K562 (cell line): ENCODE measurements around the gene CLTA. TPM values are rescaled to one million over a fixed set of nuclear protein-coding genes. Genes with fewer than 3 reads are reported as not detected.

Source experiments
- ATAC-seq: fragments of 200-7000 bp; cut with Tn5 transposase; 3 replicates; pipeline ENCODE4 v1.9.1; 2020; ENCODE audit warnings: moderate library complexity
- BruUV-seq: library from RNA; stranded (reverse); fragments of 400-500 nt; replicated peaks from 2 replicates; lab custom pipeline; 2021; lab: Mats Ljungman, UMichigan
- CTCF ChIA-PET: fragments of 300-600 bp; formaldehyde crosslinking; extraction: SDS; loops from one replicate; lab custom pipeline; 2021; ENCODE audit warnings: low intra/inter-chr PET ratio; lab: Yijun Ruan, JAX
- POLR2A ChIA-PET: fragments of 300-600, 350-650 bp; sonication (Branson Sonifier 250); formaldehyde crosslinking; extraction: SDS; loops from one replicate; lab custom pipeline; 2021; ENCODE audit warnings: antibody characterized with exemption, inconsistent platforms; lab: Yijun Ruan, JAX
- DNase-seq, 4 experiments: peaks; one replicate each; pipeline versions ENCODE4 v3.0.0 to v3.0.0-alpha.2; 2011 to 2018; ENCODE audit warnings: low spot score in 3 of 4, mixed read lengths in 3 of 4; ENCODE audit errors: extremely low read depth in 1 of 4
- FAIRE-seq: peaks from 2 replicates; lab custom pipeline; 2011; peaks lifted over from hg19 to GRCh38; lab: Jason Lieb, UNC
- H2AFZ ChIP-seq: 2 replicates; pipeline ENCODE4 v1.6.0; 2011; ENCODE audit warnings: low read depth, low read length, control low read depth, inconsistent platforms
- H3K27ac ChIP-seq: fragments of 200-600 bp; 3 replicates; pipeline ENCODE4 v1.8.0; 2011; ENCODE audit warnings: low read depth, mild to moderate bottlenecking, control low read depth, inconsistent platforms, low read length, moderate library complexity, mixed read lengths; ENCODE audit errors: extremely low read depth
- H3K27me3 ChIP-seq, 2 experiments: fragments of 300-600 bp in 1 of 2; 2 replicates in 1 of 2; 3 replicates in 1 of 2; pipeline versions ENCODE4 v1.6.0 to v1.8.0; 2011; ENCODE audit warnings: inconsistent platforms in 2 of 2, low read length in 2 of 2, mild to moderate bottlenecking in 1 of 2, mixed read lengths in 1 of 2, moderate library complexity in 1 of 2; ENCODE audit not compliant: control insufficient read depth in 2 of 2, insufficient read depth in 2 of 2
- H3K36me3 ChIP-seq: fragments of 300-600 bp; 3 replicates; pipeline ENCODE4 v1.8.0; 2011; ENCODE audit warnings: mild to moderate bottlenecking, low read length, inconsistent platforms; ENCODE audit not compliant: control insufficient read depth, insufficient read depth
- H3K4me1 ChIP-seq, 2 experiments: fragments of 200-600 bp in 1 of 2; replicated peaks in 1 of 2; 2 replicates in 1 of 2; 3 replicates in 1 of 2; pipeline versions ENCODE4 v1.5.1 to v1.8.0; 2011; ENCODE audit warnings: inconsistent platforms in 2 of 2, low read length in 2 of 2, mild to moderate bottlenecking in 1 of 2, mixed read lengths in 1 of 2, moderate library complexity in 1 of 2; ENCODE audit not compliant: control insufficient read depth in 2 of 2, insufficient read depth in 2 of 2
- H3K4me2 ChIP-seq: 2 replicates; pipeline ENCODE4 v1.6.1; 2011; ENCODE audit warnings: low read length, control low read depth, inconsistent platforms, mixed read lengths; ENCODE audit not compliant: insufficient read depth
- H3K4me3 ChIP-seq: fragments of 200-600 bp; sonication (generic), shearing (Covaris generic); 2 replicates; pipeline ENCODE4 v1.5.1; 2016; ENCODE audit warnings: control low read depth, inconsistent platforms
- H3K79me2 ChIP-seq: fragments of 200-600 bp; 3 replicates; pipeline ENCODE4 v1.8.0; 2011; ENCODE audit warnings: low read length, inconsistent platforms; ENCODE audit not compliant: control insufficient read depth, insufficient read depth
- H3K9ac ChIP-seq, 2 experiments: 2 replicates each; pipeline versions ENCODE4 v1.6.0 to v1.6.1; 2011; ENCODE audit warnings: low read depth in 2 of 2, low read length in 2 of 2, control low read depth in 1 of 2, inconsistent platforms in 1 of 2, mild to moderate bottlenecking in 1 of 2, mixed read lengths in 1 of 2; ENCODE audit not compliant: insufficient read depth in 1 of 2
- H3K9me1 ChIP-seq: one replicate; pipeline ENCODE4 v1.6.0; 2011; ENCODE audit warnings: inconsistent platforms, mild to moderate bottlenecking, low read length, moderate library complexity; ENCODE audit not compliant: control insufficient read depth, insufficient read depth
- H3K9me3 ChIP-seq: replicated peaks from 2 replicates; pipeline ENCODE4 v1.5.1; 2011; ENCODE audit warnings: low read depth, low read length, inconsistent platforms; ENCODE audit not compliant: control insufficient read depth, insufficient read depth
- H4K20me1 ChIP-seq: replicated peaks from 2 replicates; pipeline ENCODE4 v1.6.1; 2011; ENCODE audit warnings: low read length, inconsistent platforms, mixed read lengths; ENCODE audit not compliant: control insufficient read depth, insufficient read depth
- CCNT2 ChIP-seq: IDR thresholded peaks from 2 replicates; pipeline ENCODE4 v1.6.1; 2011; ENCODE audit warnings: borderline replicate concordance, low read depth, mild to moderate bottlenecking, moderate library complexity, mixed read lengths, low read length; ENCODE audit not compliant: insufficient read length; ENCODE audit errors: extremely low read depth
- DDX20 ChIP-seq: fragments of 450-650 bp; IDR thresholded peaks from 2 replicates; pipeline ENCODE4 v1.6.1; 2016; ENCODE audit warnings: missing genetic modification characterization, low read depth, mild to moderate bottlenecking, missing compliant biosample characterization, moderate library complexity
- NCOR1 ChIP-seq: fragments of 450-650 bp; IDR thresholded peaks from 2 replicates; pipeline ENCODE4 v1.6.1; 2016; ENCODE audit warnings: mild to moderate bottlenecking, moderate library complexity
- POU5F1 ChIP-seq: fragments of 150-350 bp; IDR thresholded peaks from 2 replicates; pipeline ENCODE4 v1.6.1; 2014; ENCODE audit warnings: borderline replicate concordance, low read length, low read depth, mild to moderate bottlenecking; ENCODE audit not compliant: partially characterized antibody
- WGBS: fragments of 100-300 bp; shearing (Covaris generic); methylation state at CpG from one replicate; pipeline ENCODE4 v1.1.6; 2016; ENCODE audit warnings: low coverage, mixed read lengths; ENCODE audit not compliant: insufficient coverage; ENCODE audit errors: missing lambda C conversion rate; 5-methylcytosine and 5-hydroxymethylcytosine counted together
- in situ Hi-C: fragments of 300-500 bp; cut with MboI; formaldehyde crosslinking; loops from 4 replicates; pipeline ENCODE4 v1.15.0; 2018; ENCODE audit warnings: inconsistent platforms, mixed read lengths
- intact Hi-C: fragments of 100-400 bp; cut with micrococcal nuclease; formaldehyde crosslinking; loops from 2 replicates; pipeline ENCODE4 v1.14.2; 2022
- polyA plus RNA-seq, 8 experiments: library from polyadenylated mRNA; depleted of rRNA in 4 of 8; stranded (reverse) in 5 of 8; unstranded in 3 of 8; fragments of >200 nt; fragmentation: Nextera tagmentation in 2 of 8; fragmentation: Illumina TruSeq in 1 of 8; extraction: Ambion mirVana in 2 of 8; extraction: Trizol in 1 of 8; gene quantifications; 2 replicates each; pipeline versions ENCODE4 v1.2.1 to v1.2.3, GENCODE V29; 2011 to 2014; ENCODE audit warnings: inconsistent platforms in 1 of 8, missing spikeins in 1 of 8
- total RNA-seq, 7 experiments: library from RNA; depleted of rRNA in 6 of 7; stranded (reverse); fragments of >200 nt in 6 of 7; fragmentation: Illumina TruSeq in 2 of 7; extraction: Trizol in 2 of 7; gene quantifications; 2 replicates each; pipeline versions ENCODE4 v1.2.1 to v1.2.3, GENCODE V29; 2011 to 2021; ENCODE audit warnings: low replicate concordance in 1 of 7

CLTA gene
- total and polyA plus RNA-seq, 9 of the 15 experiments (the other 6 are each of a cell fraction or from before 2014, with no cell fraction given) = 37.8 to 219 (median 144) TPM

- intact Hi-C loops (no loop called here), in situ Hi-C loops (no loop called here)
- ATAC-seq (no peak), DNase-seq (no peak), FAIRE-seq (no peak)
- H3K79me2 ChIP-seq = peaks cover 3% of the 10 kb centered on the region; the same call in 1 of the 3 replicates
- 76% methylated on average over 5 of the region's 14 CpGs for WGBS
- CTCF ChIA-PET = no interaction called here
- no peak overlapping the region for H3K27ac ChIP-seq
- POLR2A ChIA-PET = no interaction called here
- H3K4me3 ChIP-seq = no peak overlapping the region
- BruUV-seq = no TSS peak
- no peak overlapping the region for H3K4me2 ChIP-seq
- peaks cover 20 to 34% of the 10 kb centered on the region in 2 experiments; a peak in 4 of 5 replicates for H3K4me1 ChIP-seq
- no peaks in the 10 kb centered on the region for H3K36me3 ChIP-seq
- no peak overlapping the region for H2AFZ ChIP-seq
- no peak overlapping the region for H3K9ac ChIP-seq
- H4K20me1 ChIP-seq = no peaks in the 10 kb centered on the region
- H3K27me3 ChIP-seq = no peaks in the 10 kb centered on the region
- no peaks in the 10 kb centered on the region for H3K9me3 ChIP-seq
- TF ChIP-seq NCOR1 (no peak), CCNT2 (no peak), DDX20 (tag) (no peak), POU5F1 (no peak)
- TF ChIP-seq, all 486 proteins: peak for 0
- no peaks in the 10 kb centered on the region for H3K9me1 ChIP-seq
These were observed 43.1 kb upstream of the CLTA start for GRCh38 chr9:36147441-36148175.
